H9 (cell line): ENCODE results near the gene BRDT. TPM values are rescaled to one million over a fixed set of nuclear protein-coding genes. Genes with fewer than 3 reads are reported as not detected.

Experiments
- DNase-seq: peaks from one replicate; pipeline ENCODE4 v3.0.0-alpha.2; 2017
- H2AFZ ChIP-seq: one replicate; pipeline ENCODE4 v1.6.1; 2013; ENCODE audit warnings: mild to moderate bottlenecking, low read length, control low read depth, moderate library complexity
- H2AK5ac ChIP-seq: 2 replicates; pipeline ENCODE4 v1.6.1; 2013; ENCODE audit warnings: low read length, control low read depth, mixed read lengths; ENCODE audit not compliant: insufficient read length
- H2BK120ac ChIP-seq: one replicate; pipeline ENCODE4 v1.6.1; 2013; ENCODE audit warnings: low read depth, mild to moderate bottlenecking, low read length, control low read depth, inconsistent platforms; ENCODE audit not compliant: poor library complexity, severe bottlenecking
- H2BK12ac ChIP-seq: 2 replicates; pipeline ENCODE4 v1.6.1; 2013; ENCODE audit warnings: low read length, control low read depth, mixed read lengths, low read depth; ENCODE audit not compliant: insufficient read length
- H2BK15ac ChIP-seq: 2 replicates; pipeline ENCODE4 v1.6.1; 2013; ENCODE audit warnings: low read depth, low read length, control low read depth
- H2BK20ac ChIP-seq: one replicate; pipeline ENCODE4 v1.6.1; 2013; ENCODE audit warnings: low read depth, mild to moderate bottlenecking, low read length, control low read depth, inconsistent platforms; ENCODE audit not compliant: poor library complexity, severe bottlenecking
- H2BK5ac ChIP-seq: 2 replicates; pipeline ENCODE4 v1.6.1; 2013; ENCODE audit warnings: low read length, control low read depth, mixed read lengths; ENCODE audit not compliant: insufficient read length
- H3K14ac ChIP-seq: 2 replicates; pipeline ENCODE4 v1.6.1; 2013; ENCODE audit warnings: low read length, control low read depth; ENCODE audit not compliant: insufficient read depth
- H3K18ac ChIP-seq: 2 replicates; pipeline ENCODE4 v1.6.1; 2013; ENCODE audit warnings: low read depth, mild to moderate bottlenecking, mixed read lengths, low read length, control low read depth; ENCODE audit not compliant: insufficient read length
- H3K23ac ChIP-seq: 2 replicates; pipeline ENCODE4 v1.6.1; 2013; ENCODE audit warnings: low read length, control low read depth, mixed read lengths, low read depth; ENCODE audit not compliant: insufficient read length
- H3K23me2 ChIP-seq: 2 replicates; pipeline ENCODE4 v1.6.1; 2013; ENCODE audit warnings: low read depth, mild to moderate bottlenecking, mixed read lengths, low read length, control low read depth; ENCODE audit not compliant: insufficient read length, poor library complexity, severe bottlenecking
- H3K27ac ChIP-seq: 2 replicates; pipeline ENCODE4 v1.5.1; 2013; ENCODE audit warnings: low read length, control low read depth, mixed read lengths, low read depth; ENCODE audit not compliant: insufficient read length
- H3K27me3 ChIP-seq: 2 replicates; pipeline ENCODE4 v1.6.1; 2013; ENCODE audit warnings: low read length, control low read depth, inconsistent platforms; ENCODE audit not compliant: insufficient read depth
- H3K4ac ChIP-seq: 2 replicates; pipeline ENCODE4 v1.6.1; 2013; ENCODE audit warnings: low read depth, mild to moderate bottlenecking, control low read depth, inconsistent platforms, low read length, moderate library complexity
- H3K4me1 ChIP-seq: 2 replicates; pipeline ENCODE4 v1.6.1; 2013; ENCODE audit warnings: low read length, control low read depth, inconsistent platforms; ENCODE audit not compliant: insufficient read depth
- H3K4me2 ChIP-seq: 2 replicates; pipeline ENCODE4 v1.6.1; 2013; ENCODE audit warnings: low read length, control low read depth, mixed read lengths; ENCODE audit not compliant: insufficient read length, insufficient read depth
- H3K56ac ChIP-seq: 2 replicates; pipeline ENCODE4 v1.6.1; 2013; ENCODE audit warnings: low read depth, mild to moderate bottlenecking, mixed read lengths, low read length, control low read depth; ENCODE audit not compliant: insufficient read length
- H3K79me1 ChIP-seq: 2 replicates; pipeline ENCODE4 v1.6.1; 2013; ENCODE audit warnings: low read depth, mild to moderate bottlenecking, moderate library complexity, low read length, control low read depth, inconsistent platforms; ENCODE audit not compliant: insufficient read depth, poor library complexity, severe bottlenecking
- H3K79me2 ChIP-seq: 2 replicates; pipeline ENCODE4 v1.6.1; 2013; ENCODE audit warnings: low read length, control low read depth, inconsistent platforms; ENCODE audit not compliant: insufficient read depth
- H3K9ac ChIP-seq: 2 replicates; pipeline ENCODE4 v1.6.1; 2013; ENCODE audit warnings: low read length, control low read depth, mixed read lengths; ENCODE audit not compliant: insufficient read length; ENCODE audit errors: extremely low read depth
- H3K9me3 ChIP-seq: one replicate; pipeline ENCODE4 v1.6.1; 2013; ENCODE audit warnings: low read depth, low read length, inconsistent platforms; ENCODE audit not compliant: control insufficient read depth
- H3T11ph ChIP-seq: one replicate; pipeline ENCODE4 v1.6.1; 2013; ENCODE audit warnings: mild to moderate bottlenecking, low read length, control low read depth, inconsistent platforms
- H4K20me1 ChIP-seq: one replicate; pipeline ENCODE4 v1.6.1; 2013; ENCODE audit not compliant: control insufficient read depth, insufficient read length, insufficient read depth
- H4K5ac ChIP-seq: 2 replicates; pipeline ENCODE4 v1.6.1; 2013; ENCODE audit warnings: low read depth, mild to moderate bottlenecking, mixed read lengths, low read length, control low read depth; ENCODE audit not compliant: insufficient read length
- H4K8ac ChIP-seq: replicated peaks from 2 replicates; pipeline ENCODE4 v1.6.1; 2013; ENCODE audit warnings: low read length, control low read depth, mixed read lengths, low read depth; ENCODE audit not compliant: insufficient read length
- H4K91ac ChIP-seq: 2 replicates; pipeline ENCODE4 v1.6.1; 2013; ENCODE audit warnings: low read depth, mild to moderate bottlenecking, moderate library complexity, mixed read lengths, low read length, control low read depth; ENCODE audit not compliant: insufficient read length
- H3K27ac Mint-ChIP-seq, 3 experiments: 2 replicates in 2 of 3; 3 replicates in 1 of 3; pipeline ENCODE4 v1.8.0; 2020 to 2021; ENCODE audit warnings: mixed read lengths in 3 of 3, mild to moderate bottlenecking in 1 of 3, moderate library complexity in 1 of 3
- H3K27me3 Mint-ChIP-seq: 2 replicates; pipeline ENCODE4 v1.8.0; 2021; ENCODE audit warnings: low read depth, mild to moderate bottlenecking, moderate library complexity, mixed read lengths
- H3K36me3 Mint-ChIP-seq, 3 experiments: 2 replicates in 2 of 3; 3 replicates in 1 of 3; pipeline ENCODE4 v1.8.0; 2020 to 2021; ENCODE audit warnings: low read depth in 3 of 3, mixed read lengths in 3 of 3; ENCODE audit not compliant: insufficient read depth in 1 of 3
- H3K4me1 Mint-ChIP-seq, 2 experiments: 2 replicates each; pipeline ENCODE4 v1.8.0; 2020; ENCODE audit warnings: mixed read lengths in 2 of 2
- H3K4me3 Mint-ChIP-seq, 2 experiments: 2 replicates in 1 of 2; 3 replicates in 1 of 2; pipeline ENCODE4 v1.8.0; 2020 to 2021; ENCODE audit warnings: mild to moderate bottlenecking in 2 of 2, mixed read lengths in 2 of 2, moderate library complexity in 1 of 2
- H3K9me3 Mint-ChIP-seq, 2 experiments: 2 replicates in 1 of 2; 3 replicates in 1 of 2; pipeline ENCODE4 v1.8.0; 2020; ENCODE audit warnings: mild to moderate bottlenecking in 2 of 2, mixed read lengths in 2 of 2, moderate library complexity in 1 of 2
- CTCF ChIP-seq: fragments of 200-600 bp; sonication (generic); conservative IDR thresholded peaks from 3 replicates; pipeline ENCODE4 v1.8.0; 2021; ENCODE audit warnings: antibody characterized with exemption, mild to moderate bottlenecking
- WGBS: extraction: QIAGEN DNeasy Blood & Tissue Kit; methylation state at CpG from one replicate; pipeline ENCODE4 v1.1.7; 2013; ENCODE audit warnings: missing lambda C conversion rate, low lambda C conversion rate, mixed read lengths; ENCODE audit not compliant: insufficient read length; ENCODE audit errors: extremely low coverage; 5-methylcytosine and 5-hydroxymethylcytosine counted together
- total RNA-seq: library from RNA; stranded (reverse); gene quantifications from 2 replicates; pipeline ENCODE4 v1.2.1, GENCODE V29; 2021

The BRDT gene
- total RNA-seq, 1 experiment from 2014 or later: 0.15 TPM

GRCh38 chr1:92040971-92041370 is 91.8 kb downstream of the BRDT start:
- Mint-ChIP-seq H3K9me3 (no peaks in the 10 kb centered on the region), H3K27ac (no peak overlapping the region), H3K4me3 (no peak overlapping the region), H3K4me1 (peaks cover 6 to 7% of the 10 kb centered on the region in 2 experiments), H3K36me3 (no peaks in the 10 kb centered on the region), H3K27me3 (no peaks in the 10 kb centered on the region)
- Histone ChIP-seq H2AK5ac (no peak overlapping the region), H3K14ac (no peak overlapping the region), H2BK12ac (no peak overlapping the region), H3K4me1 (no peaks in the 10 kb centered on the region), H4K8ac (no peak overlapping the region), H2BK20ac (no peak overlapping the region), H2AFZ (no peak overlapping the region), H3T11ph (no peak overlapping the region), H3K56ac (no peak overlapping the region), H4K20me1 (no peaks in the 10 kb centered on the region), H3K27ac (no peak overlapping the region), H2BK5ac (no peak overlapping the region), H3K9me3 (no peaks in the 10 kb centered on the region), H2BK15ac (no peak overlapping the region), H4K91ac (no peak overlapping the region), H3K27me3 (no peaks in the 10 kb centered on the region), H3K79me2 (no peaks in the 10 kb centered on the region), H3K23ac (no peak overlapping the region), H3K9ac (no peak overlapping the region), H3K4ac (no peak overlapping the region), H3K18ac (no peak overlapping the region), H3K23me2 (no peaks in the 10 kb centered on the region), H3K4me2 (no peak overlapping the region), H2BK120ac (no peak overlapping the region), H4K5ac (no peak overlapping the region), H3K79me1 (no peaks in the 10 kb centered on the region)
- no peak; the same call in 2 of the 3 replicates for TF ChIP-seq CTCF
- no CpG with 5 or more reads among the region's 1 CpG for WGBS
- DNase-seq: no peak
